HepG2 (cell line): ENCODE results near the gene CRISPLD2. TPM values are rescaled to one million over a fixed set of nuclear protein-coding genes. Genes with fewer than 3 reads are reported as not detected.
A peak's percentile ranks its signal among the peaks of the same experiment; 100 is the strongest.

ENCODE experiments used
- ATAC-seq: fragments of 200-7000 bp; cut with Tn5 transposase; 3 replicates; pipeline ENCODE4 v1.9.1; 2020; ENCODE audit warnings: mild to moderate bottlenecking, moderate library complexity
- BruUV-seq: library from RNA; stranded (reverse); fragments of 400-500 nt; replicated peaks from 2 replicates; lab custom pipeline; 2021; lab: Mats Ljungman, UMichigan
- CTCF ChIA-PET: fragments of 300-600 bp; formaldehyde crosslinking; extraction: SDS; loops from one replicate; lab custom pipeline; 2021; ENCODE audit warnings: low total read pairs, inconsistent platforms, low intra/inter-chr PET ratio; lab: Yijun Ruan, JAX
- POLR2A ChIA-PET: fragments of 350-600 bp; sonication (Branson Sonifier 250); formaldehyde crosslinking; loops from one replicate; lab custom pipeline; 2020; ENCODE audit warnings: antibody characterized with exemption, inconsistent platforms; lab: Yijun Ruan, JAX
- DNase-seq: peaks from one replicate; pipeline ENCODE4 v3.0.0-alpha.2; 2015; ENCODE audit warnings: low spot score
- FAIRE-seq: peaks from 3 replicates; lab custom pipeline; 2011; peaks lifted over from hg19 to GRCh38; lab: Jason Lieb, UNC
- H2AFZ ChIP-seq: one replicate; pipeline ENCODE4 v1.6.1; 2011; ENCODE audit warnings: low read length, inconsistent platforms
- H3K27ac ChIP-seq: fragments of 300-600 bp; 3 replicates; pipeline ENCODE4 v1.8.0; 2011; ENCODE audit warnings: mixed run types, mild to moderate bottlenecking, mixed read lengths, low read length, inconsistent platforms; ENCODE audit not compliant: insufficient read depth; ENCODE audit errors: extremely low read length
- H3K27me3 ChIP-seq, 2 experiments: fragments of 200-600 bp in 1 of 2; 2 replicates in 1 of 2; 3 replicates in 1 of 2; pipeline versions ENCODE4 v1.6.0 to v1.8.0; 2011; ENCODE audit warnings: low read length in 2 of 2, mild to moderate bottlenecking in 2 of 2, moderate library complexity in 2 of 2, inconsistent platforms in 1 of 2; ENCODE audit not compliant: insufficient read depth in 2 of 2, control insufficient read depth in 1 of 2
- H3K36me3 ChIP-seq, 2 experiments: fragments of 200-600 bp in 1 of 2; replicated peaks in 1 of 2; 2 replicates in 1 of 2; 3 replicates in 1 of 2; pipeline versions ENCODE4 v1.5.1 to v1.8.0; 2011; ENCODE audit warnings: low read length in 2 of 2, inconsistent platforms in 1 of 2; ENCODE audit not compliant: insufficient read depth in 2 of 2, control insufficient read depth in 1 of 2
- H3K4me1 ChIP-seq: 2 replicates; pipeline ENCODE4 v1.5.1; 2012; ENCODE audit warnings: low read length, inconsistent platforms; ENCODE audit not compliant: insufficient read depth
- H3K4me2 ChIP-seq: 2 replicates; pipeline ENCODE4 v1.6.0; 2011; ENCODE audit warnings: low read depth, low read length, inconsistent platforms
- H3K4me3 ChIP-seq, 3 experiments: fragments of 200-600 bp in 1 of 3; sonication (generic), shearing (Covaris generic) in 1 of 3; replicated peaks in 1 of 3; 2 replicates each; pipeline ENCODE4 v1.5.1; 2011 to 2016; ENCODE audit warnings: low read length in 3 of 3, inconsistent platforms in 2 of 3, low read depth in 2 of 3, mild to moderate bottlenecking in 2 of 3, control low read depth in 1 of 3, mixed read lengths in 1 of 3; ENCODE audit not compliant: insufficient read depth in 1 of 3
- H3K79me2 ChIP-seq: one replicate; pipeline ENCODE4 v1.6.1; 2011; ENCODE audit warnings: low read length, inconsistent platforms; ENCODE audit not compliant: insufficient read depth
- H3K9ac ChIP-seq: 2 replicates; pipeline ENCODE4 v1.6.0; 2011; ENCODE audit warnings: mild to moderate bottlenecking, low read depth, low read length, inconsistent platforms; ENCODE audit not compliant: insufficient read depth
- H3K9me3 ChIP-seq: 2 replicates; pipeline ENCODE4 v1.5.1; 2012; ENCODE audit warnings: mild to moderate bottlenecking, low read length
- H4K20me1 ChIP-seq: 2 replicates; pipeline ENCODE4 v1.6.0; 2011; ENCODE audit warnings: inconsistent platforms, mild to moderate bottlenecking, low read length, moderate library complexity; ENCODE audit not compliant: insufficient read depth
- AGO1 ChIP-seq: fragments of 200-400 bp; formaldehyde crosslinking; IDR thresholded peaks from 2 replicates; pipeline ENCODE4 v1.6.1; 2017; ENCODE audit warnings: mild to moderate bottlenecking, low read depth, low read length, moderate library complexity; ENCODE audit not compliant: poor library complexity, severe bottlenecking
- ATM ChIP-seq: fragments of 450-650 bp; IDR thresholded peaks from 2 replicates; pipeline ENCODE4 v1.7.1; 2017; ENCODE audit warnings: mild to moderate bottlenecking, borderline replicate concordance
- EEA1 ChIP-seq: sonication (generic); formaldehyde crosslinking; IDR thresholded peaks from 2 replicates; pipeline ENCODE4 v1.5.1; 2020; ENCODE audit warnings: mild to moderate bottlenecking, missing genetic modification reagents, borderline replicate concordance
- LCORL ChIP-seq, 2 experiments: fragments of 450-650 bp in 1 of 2; sonication (generic) in 1 of 2; formaldehyde crosslinking in 1 of 2; IDR thresholded peaks; 2 replicates each; pipeline versions ENCODE4 v1.5.0 to v1.6.1; 2017 to 2020; ENCODE audit warnings: antibody characterized with exemption in 1 of 2, missing genetic modification reagents in 1 of 2
- MXD3 ChIP-seq: IDR thresholded peaks from 2 replicates; pipeline ENCODE4 v1.6.1; 2016; ENCODE audit warnings: mild to moderate bottlenecking, missing biosample characterization, missing genetic modification reagents
- PCBP1 ChIP-seq: fragments of 200-400 bp; formaldehyde crosslinking; IDR thresholded peaks from 2 replicates; pipeline ENCODE4 v1.6.1; 2017; ENCODE audit warnings: mild to moderate bottlenecking, low read depth, low read length, borderline replicate concordance
- SALL1 ChIP-seq: sonication (generic); formaldehyde crosslinking; IDR thresholded peaks from 2 replicates; pipeline ENCODE4 v1.8.0; 2022; ENCODE audit warnings: mild to moderate bottlenecking, missing genetic modification reagents
- SPEN ChIP-seq: sonication (generic); formaldehyde crosslinking; IDR thresholded peaks from 2 replicates; pipeline ENCODE4 v1.5.1; 2020; ENCODE audit warnings: low read depth, mild to moderate bottlenecking, missing genetic modification reagents
- THAP7 ChIP-seq: sonication (generic); formaldehyde crosslinking; IDR thresholded peaks from 2 replicates; pipeline ENCODE4 v1.8.1; 2023; ENCODE audit warnings: mild to moderate bottlenecking, missing genetic modification reagents
- TOE1 ChIP-seq: sonication (generic); formaldehyde crosslinking; IDR thresholded peaks from 2 replicates; pipeline ENCODE4 v1.4.0; 2020; ENCODE audit warnings: mild to moderate bottlenecking, missing genetic modification reagents
- ZBTB39 ChIP-seq: sonication (generic); formaldehyde crosslinking; IDR thresholded peaks from 2 replicates; pipeline ENCODE4 v1.5.0; 2020; ENCODE audit warnings: missing genetic modification reagents
- ZNF143 ChIP-seq: sonication (generic); formaldehyde crosslinking; IDR thresholded peaks from 2 replicates; pipeline ENCODE4 v1.4.0; 2020; ENCODE audit warnings: missing genetic modification reagents
- ZNF280B ChIP-seq: sonication (generic); formaldehyde crosslinking; IDR thresholded peaks from 2 replicates; pipeline ENCODE4 v1.5.0; 2020; ENCODE audit warnings: missing genetic modification reagents, mild to moderate bottlenecking, borderline replicate concordance
- ZNF652 ChIP-seq: IDR thresholded peaks from 2 replicates; pipeline ENCODE4 v1.6.1; 2016; ENCODE audit warnings: low read depth, borderline replicate concordance
- WGBS: methylation state at CpG from one replicate; pipeline ENCODE4 v1.1.6; 2017; ENCODE audit warnings: low lambda C conversion rate; 5-methylcytosine and 5-hydroxymethylcytosine counted together
- in situ Hi-C: cut with HindIII; loops from 2 replicates; pipeline ENCODE4 v1.10.0; 2017; ENCODE audit warnings: low pct_unique_long_range_greater_than_20kb; ENCODE audit not compliant: extremely low pct_ligation_motif_present
- intact Hi-C: fragments of 100-400 bp; cut with micrococcal nuclease; formaldehyde crosslinking; loops from one replicate; pipeline ENCODE4 v1.10.0; 2022; ENCODE audit not compliant: unreplicated experiment
- polyA plus RNA-seq, 8 experiments: library from polyadenylated mRNA; depleted of rRNA in 3 of 8; stranded (reverse) in 7 of 8; unstranded in 1 of 8; fragments of >200 nt; fragmentation: Illumina TruSeq in 4 of 8; extraction: Trizol in 4 of 8; gene quantifications; 2 replicates each; pipeline versions ENCODE4 v1.2.1 to v1.2.3, GENCODE V29; 2011 to 2016; ENCODE audit warnings: low read depth in 4 of 8, missing spikeins in 1 of 8, mixed read lengths in 1 of 8; ENCODE audit not compliant: insufficient read depth in 1 of 8
- total RNA-seq, 5 experiments: library from RNA; depleted of rRNA; stranded (reverse); fragments of >200 nt; fragmentation: Illumina TruSeq; extraction: Trizol; gene quantifications; 2 replicates each; pipeline ENCODE4 v1.2.3, GENCODE V29; 2016; ENCODE audit warnings: low read depth in 1 of 5

Gene CRISPLD2
- total and polyA plus RNA-seq, 2 of the 13 experiments (the other 11 are each of a cell fraction or from before 2014, with no cell fraction given) = 0.04 to 0.31 TPM

- H3K4me2 ChIP-seq = peak overlapping the region; percentile 29; the same call in 1 of the 2 replicates
- no peaks in the 10 kb centered on the region for H4K20me1 ChIP-seq
- H3K36me3 ChIP-seq = no peaks in the 10 kb centered on the region
- intact Hi-C loops = no loop called here
- no peak overlapping the region for H3K4me3 ChIP-seq
- no peak for DNase-seq
- no peak overlapping the region for H2AFZ ChIP-seq
- ATAC-seq = no peak
- H3K27ac ChIP-seq = no peak overlapping the region
- in situ Hi-C loops = loop anchor here (5.0 kb wide), 1 partner anchor 39 kb away; no protein-coding TSS in a partner anchor
- BruUV-seq = no TSS peak
- H3K9me3 ChIP-seq = no peaks in the 10 kb centered on the region
- ChIA-PET CTCF (interaction anchor here (1.4 to 4.3 kb wide), 2 partner anchors 42 to 43 kb away, joined by 3 to 49 read pairs; no protein-coding TSS in a partner anchor), POLR2A (no interaction called here)
- no peaks in the 10 kb centered on the region for H3K79me2 ChIP-seq
- 35% methylated on average over 28 of the region's 34 CpGs for WGBS
- H3K4me1 ChIP-seq = peaks cover 34% of the 10 kb centered on the region
- H3K27me3 ChIP-seq = peaks cover 9 to 41% of the 10 kb centered on the region in 2 experiments; a peak in 4 of 5 replicates
- FAIRE-seq = no peak
- H3K9ac ChIP-seq = no peak overlapping the region
- TF ChIP-seq ZBTB39 = 0 out of 2 replicates have a peak, but pooled peaks have one; percentile 30
- TF ChIP-seq THAP7 (CRISPR knock-in tag) = 0 out of 2 replicates have a peak, but pooled peaks have one; percentile 25
- 0 out of 2 replicates have a peak, but pooled peaks have one; percentile 8 for TF ChIP-seq SALL1 (CRISPR knock-in tag)
- no peak for TF ChIP-seq MXD3 (CRISPR knock-in tag)
- TF ChIP-seq ZNF143 (CRISPR knock-in tag) = peak; percentile 42; the same call in 1 of the 2 replicates
- no peak for TF ChIP-seq EEA1 (CRISPR knock-in tag)
- TF ChIP-seq ZNF280B (CRISPR knock-in tag) = 0 out of 2 replicates have a peak, but pooled peaks have one; percentile 24
- TF ChIP-seq PCBP1 = 0 out of 2 replicates have a peak, but pooled peaks have one; percentile 33
- TF ChIP-seq ZNF652 (CRISPR knock-in tag) = no peak
- TF ChIP-seq AGO1 = no peak
- TF ChIP-seq ATM = no peak
- TF ChIP-seq TOE1 (CRISPR knock-in tag) = no peak
- no peak for TF ChIP-seq LCORL (IDR thresholded peaks at IDR 0.05)
- 0 out of 2 replicates have a peak, but pooled peaks have one; percentile 20 for TF ChIP-seq LCORL (CRISPR knock-in tag; IDR thresholded peaks at IDR 0.05)
- no peak for TF ChIP-seq SPEN (CRISPR knock-in tag)
These were observed 108.1 kb downstream of the CRISPLD2 start for GRCh38 chr16:84927621-84928591.
